ENCODE results near the gene OR1A2. TPM values are rescaled to one million over a fixed set of nuclear protein-coding genes. Genes with fewer than 3 reads are reported as not detected.

OR1A2 gene
- total and polyA plus RNA-seq, 2 of the 4 experiments (the other 2 are of a cell fraction) = not detected

DNA sequence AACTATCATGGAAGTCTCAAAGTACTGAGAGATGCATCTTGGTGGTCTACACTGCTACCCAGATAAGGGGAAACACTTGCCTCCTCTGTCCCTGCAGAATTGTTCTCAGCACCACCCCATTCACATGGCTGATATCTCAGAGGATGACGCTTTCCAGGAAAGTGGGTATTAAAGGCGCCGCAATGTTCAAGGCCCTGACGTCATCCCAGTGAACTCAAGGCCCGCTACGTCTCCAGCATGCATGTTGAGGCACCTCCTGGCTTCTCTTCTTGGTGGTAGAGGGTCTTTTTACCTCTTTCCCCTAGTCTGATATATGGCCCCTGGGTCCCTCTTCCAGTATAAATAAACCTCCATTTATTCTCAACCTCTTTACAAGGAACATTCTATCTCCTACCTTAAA lies 11.2 kb downstream of the OR1A2 start:
- Histone ChIP-seq H3K9me1 (ENCODE audit: insufficient read depth, low read length) (no peaks in the 10 kb centered on the region), H2AK5ac (ENCODE audit: low read depth, low read length) (no peak overlapping the region), H3K18ac (ENCODE audit: low read depth, low read length) (no peak overlapping the region), H3K4me3 (ENCODE audit: insufficient read depth, low read depth, low read length) (no peak overlapping the region), H3K9ac (ENCODE audit: low read depth, low read length) (no peak overlapping the region), H3K79me1 (ENCODE audit: low read depth in 1 of 2, low read length in 2 of 2) (no peaks in the 10 kb centered on the region), H2AK9ac (replicated peaks; ENCODE audit: low read depth, low read length, poor library complexity) (no peak overlapping the region), H4K20me1 (ENCODE audit: insufficient read depth, low read length) (no peaks in the 10 kb centered on the region), H2AFZ (replicated peaks; ENCODE audit: low read length, poor library complexity) (no peak overlapping the region), H3K36me3 (ENCODE audit: control insufficient read depth, insufficient read depth, low read length) (no peaks in the 10 kb centered on the region), H4K5ac (ENCODE audit: low read depth, low read length) (no peak overlapping the region), H4K91ac (ENCODE audit: insufficient read depth, low read depth, low read length) (no peak overlapping the region), H2BK20ac (ENCODE audit: low read depth, low read length) (no peak overlapping the region), H3K4me1 (ENCODE audit: control insufficient read depth, insufficient read depth, low read length) (no peaks in the 10 kb centered on the region), H3K4me2 (ENCODE audit: low read depth, low read length) (no peak overlapping the region), H3K27ac (ENCODE audit: insufficient read depth, low read length) (no peak overlapping the region), H3K56ac (ENCODE audit: extremely low read depth, insufficient read depth, low read length) (no peak overlapping the region), H3K9me3 (ENCODE audit: control insufficient read depth, insufficient read depth, low read length) (peaks cover 9% of the 10 kb centered on the region; the same call in 1 of the 2 replicates), H2BK120ac (ENCODE audit: low read depth, low read length) (no peak overlapping the region), H2BK15ac (ENCODE audit: low read depth, low read length) (no peak overlapping the region), H3K23ac (ENCODE audit: low read depth, low read length) (no peak overlapping the region), H4K8ac (ENCODE audit: low read depth in 2 of 2, low read length in 2 of 2) (no peak overlapping the region), H3K27me3 (ENCODE audit: control insufficient read depth, insufficient read depth, low read length) (no peaks in the 10 kb centered on the region), H3K14ac (replicated peaks; ENCODE audit: low read depth, low read length) (no peak overlapping the region), H3K4ac (ENCODE audit: low read depth, low read length) (no peak overlapping the region), H2BK5ac (ENCODE audit: low read depth, low read length, poor library complexity, severe bottlenecking) (no peak overlapping the region)
- DNase-seq (no peak), ATAC-seq (ENCODE audit: low read depth) (no peak)
- BruUV-seq (replicated peaks) = no TSS peak
- ChIA-PET POLR2A (ENCODE audit: unreplicated experiment) (no interaction called here), CTCF (no interaction called here)
- in situ Hi-C loops (cut with MboI; ENCODE audit: low sequenced_read_pairs) (no loop called here), dilution Hi-C loops (cut with HindIII; ENCODE audit: low sequenced_read_pairs, unreplicated experiment) (no loop called here), intact Hi-C loops (cut with micrococcal nuclease) (no loop called here)
- TF ChIP-seq RCOR1 (IDR thresholded peaks at IDR 0.05; ENCODE audit: insufficient replicate concordance, low read length) (no peak), POLR2A (IDR thresholded peaks at IDR 0.05; ENCODE audit: low read depth, low read length) (no peak), SMC3 (IDR thresholded peaks at IDR 0.05; ENCODE audit: low read depth, low read length) (no peak), BHLHE40 (IDR thresholded peaks at IDR 0.05; ENCODE audit: low read depth, low read length) (no peak), CEBPB (IDR thresholded peaks at IDR 0.05; ENCODE audit: low read depth, low read length) (no peak), MXI1 (IDR thresholded peaks at IDR 0.05; ENCODE audit: borderline replicate concordance, low read depth, low read length) (no peak), NFE2L2 (IDR thresholded peaks at IDR 0.05; ENCODE audit: low read depth, low read length) (no peak), FOS (IDR thresholded peaks at IDR 0.05; ENCODE audit: low read depth, low read length) (no peak), RFX5 (IDR thresholded peaks at IDR 0.05; ENCODE audit: low read depth, low read length) (no peak), MAFK (IDR thresholded peaks at IDR 0.05; ENCODE audit: low read depth, low read length) (no peak), MAZ (IDR thresholded peaks at IDR 0.05; ENCODE audit: borderline replicate concordance, low read depth, low read length) (no peak), RAD21 (IDR thresholded peaks at IDR 0.05; ENCODE audit: low read length) (no peak), CHD1 (IDR thresholded peaks at IDR 0.05; ENCODE audit: low read depth, low read length) (no peak), CTCF (conservative IDR thresholded peaks at IDR 0.05; ENCODE audit: low read depth, low read length) (no peak)
- TF ChIP-seq, protein P1, sequence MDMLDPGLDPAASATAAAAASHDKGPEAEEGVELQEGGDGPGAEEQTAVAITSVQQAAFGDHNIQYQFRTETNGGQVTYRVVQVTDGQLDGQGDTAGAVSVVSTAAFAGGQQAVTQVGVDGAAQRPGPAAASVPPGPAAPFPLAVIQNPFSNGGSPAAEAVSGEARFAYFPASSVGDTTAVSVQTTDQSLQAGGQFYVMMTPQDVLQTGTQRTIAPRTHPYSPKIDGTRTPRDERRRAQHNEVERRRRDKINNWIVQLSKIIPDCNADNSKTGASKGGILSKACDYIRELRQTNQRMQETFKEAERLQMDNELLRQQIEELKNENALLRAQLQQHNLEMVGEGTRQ (IDR thresholded peaks at IDR 0.05; ENCODE audit: low read depth, low read length) = no peak
- TF ChIP-seq, protein P2, sequence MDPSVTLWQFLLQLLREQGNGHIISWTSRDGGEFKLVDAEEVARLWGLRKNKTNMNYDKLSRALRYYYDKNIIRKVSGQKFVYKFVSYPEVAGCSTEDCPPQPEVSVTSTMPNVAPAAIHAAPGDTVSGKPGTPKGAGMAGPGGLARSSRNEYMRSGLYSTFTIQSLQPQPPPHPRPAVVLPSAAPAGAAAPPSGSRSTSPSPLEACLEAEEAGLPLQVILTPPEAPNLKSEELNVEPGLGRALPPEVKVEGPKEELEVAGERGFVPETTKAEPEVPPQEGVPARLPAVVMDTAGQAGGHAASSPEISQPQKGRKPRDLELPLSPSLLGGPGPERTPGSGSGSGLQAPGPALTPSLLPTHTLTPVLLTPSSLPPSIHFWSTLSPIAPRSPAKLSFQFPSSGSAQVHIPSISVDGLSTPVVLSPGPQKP (IDR thresholded peaks at IDR 0.05; ENCODE audit: borderline replicate concordance, low read depth, low read length) = no peak
- 60% methylated on average over 1 of the region's 6 CpGs; no CpG with 5 or more reads in 1 of the 2 experiments for WGBS, 2 experiments (ENCODE audit: extremely low coverage in 2 of 2, insufficient read length in 1 of 2)

Data from IMR-90 (cell line).